DMS153 treated with DMSO at 0.1 percent for 48 hours (cell line): ENCODE measurements around the gene SEC24A.
"Not testable (repeated sequence)": the region's sequence is repeated elsewhere in the genome, so short reads cannot be mapped to it uniquely, and the experiment has no call there.

Source experiments
- DNase-seq: peaks from one replicate; lab custom pipeline; 2025; ENCODE audit not compliant: unreplicated experiment; lab: John Stamatoyannopoulos, UW

Gene SEC24A

DNA sequence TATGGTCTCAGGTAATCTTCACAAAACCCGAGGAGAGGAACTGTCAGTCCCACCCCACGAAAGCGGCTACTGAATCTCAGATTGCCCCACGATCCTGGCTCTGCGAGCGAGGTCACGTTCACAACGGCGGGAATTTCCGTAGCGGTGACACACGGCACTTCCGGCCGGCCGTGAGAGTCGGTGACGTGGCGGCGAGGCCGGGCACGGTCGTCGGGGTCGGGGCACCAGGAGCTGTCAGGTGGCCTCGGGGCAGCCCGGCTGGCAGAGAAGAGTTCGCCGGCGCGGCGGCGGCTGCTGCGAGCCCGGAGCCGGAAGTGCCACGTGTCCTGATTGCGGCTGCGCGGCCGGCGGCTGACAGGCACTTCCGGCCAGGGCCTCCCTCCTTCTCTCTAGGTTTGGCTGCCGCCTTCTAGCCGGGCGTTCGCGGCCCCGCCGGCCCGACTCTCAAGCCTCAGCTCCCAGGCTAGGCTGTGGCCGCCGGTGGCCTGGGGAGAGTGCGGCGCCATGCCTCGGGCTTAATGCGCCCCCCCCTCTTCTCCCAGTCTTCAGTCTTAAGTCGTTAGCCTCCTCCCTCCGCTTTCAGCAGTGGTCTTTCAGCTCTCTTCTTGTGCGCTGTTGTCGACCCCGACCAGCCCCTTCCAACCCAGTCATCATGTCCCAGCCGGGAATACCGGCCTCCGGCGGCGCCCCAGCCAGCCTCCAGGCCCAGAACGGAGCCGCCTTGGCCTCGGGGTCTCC is at the start of gene SEC24A:
SEC24A (plus strand) TSS at position 361 of the 738 bp plus-strand sequence; CDS start at position 653, 292 bp downstream.
- DNase-seq: peak; percentile 32

DNA sequence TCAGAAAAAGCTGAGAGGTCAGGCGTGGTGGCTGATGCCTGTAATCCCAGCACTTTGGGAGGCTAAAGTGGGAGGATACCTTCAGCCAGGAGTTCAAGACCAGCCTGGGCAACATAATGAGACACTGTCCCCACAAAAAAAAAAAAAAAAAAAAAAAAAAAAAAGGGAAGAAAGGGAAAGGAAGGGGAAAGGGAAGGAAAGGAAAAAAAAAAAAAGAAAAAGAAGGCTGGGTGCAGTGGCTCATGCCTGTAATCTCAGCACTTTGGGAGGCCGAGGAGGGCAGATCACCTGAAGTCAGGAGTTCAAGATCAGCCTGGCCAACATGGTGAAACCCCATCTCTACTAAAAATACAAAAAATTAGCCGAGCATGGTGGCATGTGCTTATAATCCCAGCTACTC is 48.8 kb upstream of the SEC24A start:
- not testable (repeated sequence) for DNase-seq

DNA sequence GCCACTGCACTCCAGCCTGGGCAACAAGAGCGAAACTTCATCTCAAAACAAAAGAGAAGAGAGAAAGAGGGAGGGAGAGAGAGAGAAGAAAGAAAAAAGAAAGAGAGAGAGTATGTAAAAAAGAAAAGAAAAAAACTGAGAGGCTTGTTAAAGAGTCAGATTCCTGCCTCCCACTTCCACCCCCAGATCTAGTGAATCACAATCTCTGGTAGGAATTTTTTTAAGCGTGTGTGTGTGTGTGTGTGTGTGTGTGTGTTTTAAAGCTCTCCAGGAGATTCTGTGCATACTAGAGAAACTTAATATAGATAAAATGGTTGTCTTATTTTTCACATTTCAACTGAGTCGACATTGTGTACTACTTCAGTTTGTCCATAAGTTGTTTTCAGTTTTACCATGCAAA is 48.0 kb upstream of the SEC24A start:
- DNase-seq: no peak

DNA sequence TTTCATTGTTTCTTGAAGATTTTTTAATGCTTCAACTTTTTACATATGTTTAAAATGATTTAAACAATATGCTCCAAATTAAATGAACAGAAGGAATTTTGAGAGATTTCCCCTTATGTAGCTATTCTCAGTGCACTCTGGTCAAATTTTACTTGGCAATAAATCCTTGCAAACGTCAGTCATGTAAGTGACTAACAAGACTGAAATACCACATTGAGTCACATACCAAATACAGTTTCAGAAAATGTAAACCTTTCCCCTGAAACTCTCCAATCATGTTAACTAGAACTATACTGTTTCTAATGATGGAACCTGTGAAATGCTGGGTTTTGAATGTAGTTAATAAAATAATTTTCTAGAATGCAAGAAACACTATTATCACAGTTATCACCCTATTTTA is 45.5 kb upstream of the SEC24A start:
- no peak for DNase-seq

DNA sequence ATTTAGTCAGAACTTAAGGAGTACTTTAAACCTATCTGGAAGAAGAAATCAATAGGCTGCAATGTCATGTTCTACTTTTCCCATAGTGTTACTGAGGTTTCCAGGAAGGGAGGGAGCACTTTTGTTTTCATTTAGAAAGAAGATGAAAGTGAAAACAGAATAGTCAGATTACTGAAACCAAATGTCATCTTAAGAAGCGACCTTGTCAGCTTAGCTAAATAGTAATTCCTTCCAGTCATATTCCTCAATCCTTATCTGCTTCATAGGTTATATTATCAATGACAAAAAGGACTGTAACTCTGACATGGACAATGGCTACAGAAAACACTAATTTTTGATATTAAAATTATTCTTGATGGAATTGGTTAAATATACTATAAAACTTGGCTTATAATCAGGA is 43.7 kb upstream of the SEC24A start:
- DNase-seq: no peak

DNA sequence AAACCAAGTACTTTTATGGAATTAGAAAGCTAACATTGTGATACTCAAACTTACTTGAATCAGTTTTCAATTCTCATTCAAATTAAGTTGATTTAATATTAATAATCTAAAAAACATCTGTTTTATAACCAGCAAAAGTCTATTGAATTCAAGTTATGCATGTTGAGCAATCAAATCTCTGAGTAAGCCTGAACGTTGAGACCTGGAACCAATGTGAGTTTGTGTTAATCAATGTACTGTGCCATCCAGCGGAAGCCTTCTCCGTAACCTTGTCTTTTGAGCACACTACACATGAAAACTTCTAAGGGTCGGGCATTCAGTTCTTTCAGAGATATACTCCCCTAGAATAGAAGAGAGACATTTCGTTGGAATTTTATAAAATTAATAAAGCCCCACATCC is 41.9 kb upstream of the SEC24A start:
- DNase-seq: no peak

DNA sequence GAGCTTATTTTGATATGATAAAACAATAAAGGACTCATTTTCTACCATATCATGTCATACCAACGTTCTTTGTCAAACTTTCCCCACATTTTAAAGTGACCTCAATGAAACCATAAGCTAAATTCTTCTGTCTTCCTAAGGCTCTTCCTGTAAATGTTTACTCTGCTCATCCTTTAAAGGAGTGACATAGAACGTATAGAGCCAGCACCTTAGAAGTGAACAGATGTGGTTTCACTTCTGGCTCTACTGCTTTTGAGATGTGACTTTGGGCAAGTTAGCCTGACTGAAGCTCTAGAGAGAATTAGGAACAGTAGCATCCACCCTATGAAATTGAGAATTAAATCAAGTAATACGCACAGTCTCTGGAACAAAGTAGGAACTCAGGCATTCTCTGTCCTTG is 40.0 kb upstream of the SEC24A start:
- DNase-seq: no peak

DNA sequence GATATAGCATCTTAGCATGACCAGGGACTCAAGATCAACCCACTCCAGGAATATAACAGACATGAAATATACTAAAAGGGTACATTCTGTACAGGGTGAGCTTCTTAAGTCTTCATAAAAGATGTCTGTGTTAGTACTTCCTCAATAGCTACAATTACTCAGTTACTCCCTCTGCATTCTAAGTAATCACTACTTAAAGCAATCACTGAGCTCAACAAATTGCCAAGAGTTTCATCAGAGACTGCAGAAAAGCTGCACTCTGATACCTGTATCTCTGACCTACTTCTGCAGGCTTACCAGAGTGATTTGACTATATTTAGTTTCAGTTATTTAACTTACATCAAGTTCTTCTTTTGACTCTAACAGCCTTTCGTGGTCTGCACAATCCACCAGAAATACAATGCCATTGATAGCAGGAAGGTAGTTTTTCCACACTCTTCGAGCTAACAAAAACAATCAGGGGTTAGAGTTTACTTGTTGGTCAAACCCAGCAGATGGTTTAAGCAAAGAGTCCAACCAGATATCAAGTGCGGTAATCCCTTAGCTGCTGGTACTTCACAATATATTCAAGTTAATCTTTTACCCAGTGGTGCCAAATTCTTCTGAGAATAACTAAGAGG is 39.2 kb upstream of the SEC24A start:
- DNase-seq: no peak

DNA sequence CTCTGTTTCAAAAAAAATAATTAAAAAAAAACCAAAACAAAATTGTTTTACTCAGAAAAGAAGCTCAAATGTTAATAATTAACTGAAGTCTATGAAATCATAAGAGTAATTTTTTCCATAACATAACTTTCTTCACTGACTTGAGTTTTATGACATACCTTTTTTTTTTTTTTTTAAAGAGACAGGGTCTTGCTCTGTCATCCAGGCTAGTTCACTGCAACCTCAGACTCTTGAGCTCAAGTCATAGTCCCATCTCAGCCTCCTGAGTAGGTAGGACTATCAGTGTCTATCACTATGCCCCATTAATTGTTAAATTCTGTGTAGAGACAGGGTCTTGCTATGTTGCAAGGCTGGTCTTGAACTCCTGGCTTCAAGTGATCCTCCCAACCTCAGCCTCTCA is 37.9 kb upstream of the SEC24A start:
- DNase-seq: no peak

DNA sequence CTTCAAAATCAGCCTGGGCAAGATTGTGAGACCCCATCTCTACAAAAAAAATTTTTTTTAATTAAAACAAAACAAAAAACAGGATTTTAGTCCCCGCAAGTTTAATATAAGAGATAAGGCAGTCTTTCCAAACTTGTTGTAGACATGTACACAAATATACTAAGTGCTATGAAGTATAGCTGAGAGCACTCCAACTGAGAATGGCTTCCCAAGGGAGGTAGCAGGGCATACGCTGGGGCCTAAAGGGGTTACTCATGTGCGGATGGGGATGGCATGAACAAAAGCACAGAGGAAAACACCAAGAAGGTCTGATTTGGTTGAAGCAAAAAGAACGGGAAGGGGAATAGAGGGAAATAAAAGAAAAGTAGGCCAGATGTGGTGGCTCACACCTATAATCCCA is 37.1 kb upstream of the SEC24A start:
- DNase-seq: no peak

DNA sequence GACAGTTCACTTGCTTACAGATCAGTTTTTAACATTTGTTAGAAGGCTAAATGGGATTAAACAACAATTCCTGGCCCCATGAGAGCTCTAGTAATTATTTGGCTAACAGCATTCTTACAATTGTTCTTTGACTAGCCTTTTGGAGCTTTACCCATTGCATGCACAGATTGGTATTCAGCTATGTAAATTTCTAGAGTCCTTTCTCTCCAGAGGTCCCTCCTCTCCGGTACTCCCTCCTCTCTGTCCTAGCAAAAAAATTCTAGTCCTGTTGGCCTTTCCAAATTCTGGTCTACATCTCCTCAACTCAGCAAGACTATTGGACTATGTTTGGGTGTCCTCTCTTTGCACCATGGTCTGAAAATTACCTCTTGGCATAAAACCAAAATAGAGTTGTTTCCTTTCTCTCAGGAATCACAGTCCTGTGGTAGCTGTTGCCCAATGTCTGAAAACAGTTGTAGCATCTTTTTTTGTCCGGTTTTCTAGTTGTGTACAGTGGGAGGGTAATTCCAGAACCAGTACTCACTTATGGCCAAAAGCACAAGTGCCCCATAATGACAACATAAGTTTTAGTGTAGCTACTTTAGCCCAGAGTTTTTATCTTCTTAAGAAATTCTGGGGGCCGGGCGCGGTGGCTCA is 34.0 kb upstream of the SEC24A start:
- DNase-seq: no peak

DNA sequence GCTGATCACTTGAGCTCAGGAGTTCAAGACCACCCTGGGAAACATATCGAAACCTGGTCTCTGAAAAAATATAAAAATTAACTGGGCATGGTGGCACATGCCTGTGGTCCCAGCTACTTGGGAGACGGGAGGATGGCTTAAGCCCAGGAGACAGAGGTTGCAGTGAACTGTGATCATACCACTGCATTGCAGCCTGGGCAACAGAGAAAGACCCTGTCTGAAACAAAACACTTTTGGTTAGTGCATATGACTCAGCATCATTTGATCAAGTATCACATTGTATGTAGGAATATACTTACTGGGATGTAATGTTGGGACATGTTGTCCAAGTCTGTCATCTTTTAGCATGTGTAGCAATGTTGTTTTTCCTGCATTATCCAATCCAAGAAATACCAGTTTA is 28.0 kb upstream of the SEC24A start:
- DNase-seq: no peak

DNA sequence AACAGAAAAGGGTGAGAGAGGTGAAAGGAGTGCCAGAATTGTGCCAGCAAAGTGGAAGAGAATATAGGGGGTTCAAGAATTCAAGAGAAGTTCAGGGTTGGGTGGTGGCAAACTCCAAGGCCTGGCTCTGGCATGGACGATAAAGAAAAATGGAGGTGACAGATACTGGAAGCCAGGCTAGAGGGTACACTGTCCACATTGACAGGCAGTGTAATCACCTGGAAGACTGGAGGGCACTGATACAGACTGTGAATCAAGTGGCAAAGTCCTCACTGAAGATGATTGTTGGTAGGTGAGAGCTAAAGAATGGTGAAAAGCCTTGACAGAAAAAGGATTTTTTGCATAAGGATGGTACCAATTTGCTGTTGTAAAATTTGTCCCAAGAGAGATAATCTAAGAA is 23.0 kb upstream of the SEC24A start:
- DNase-seq: no peak

DNA sequence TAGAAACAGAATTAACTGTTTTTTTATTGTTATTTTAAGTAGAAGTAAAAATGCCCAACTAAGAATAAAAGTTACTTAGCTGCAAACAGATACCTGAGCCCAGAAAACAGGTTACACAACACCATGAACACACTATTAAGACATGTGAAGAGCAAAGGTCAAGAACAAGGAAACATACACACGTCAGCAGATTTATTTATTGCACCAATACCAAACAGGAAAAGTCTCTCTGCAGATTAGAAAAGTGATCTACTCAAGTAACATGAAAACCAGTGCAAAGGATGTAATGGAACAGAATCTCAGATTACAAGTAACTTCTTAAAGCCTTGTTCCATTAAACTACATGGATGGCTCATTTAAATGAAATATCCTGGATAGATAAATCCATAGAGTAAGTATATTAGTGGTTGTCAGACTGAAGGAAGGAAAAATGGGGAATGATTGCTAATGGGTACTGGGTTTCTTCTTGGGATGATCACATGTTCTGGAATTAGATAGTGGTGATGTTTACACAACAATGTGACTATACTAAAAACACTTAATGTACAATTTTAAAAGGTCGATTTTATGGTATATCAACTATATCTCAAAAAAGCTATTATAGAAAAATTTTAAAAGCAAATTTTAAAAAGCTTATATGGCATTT is 22.1 kb upstream of the SEC24A start:
- DNase-seq: no peak

DNA sequence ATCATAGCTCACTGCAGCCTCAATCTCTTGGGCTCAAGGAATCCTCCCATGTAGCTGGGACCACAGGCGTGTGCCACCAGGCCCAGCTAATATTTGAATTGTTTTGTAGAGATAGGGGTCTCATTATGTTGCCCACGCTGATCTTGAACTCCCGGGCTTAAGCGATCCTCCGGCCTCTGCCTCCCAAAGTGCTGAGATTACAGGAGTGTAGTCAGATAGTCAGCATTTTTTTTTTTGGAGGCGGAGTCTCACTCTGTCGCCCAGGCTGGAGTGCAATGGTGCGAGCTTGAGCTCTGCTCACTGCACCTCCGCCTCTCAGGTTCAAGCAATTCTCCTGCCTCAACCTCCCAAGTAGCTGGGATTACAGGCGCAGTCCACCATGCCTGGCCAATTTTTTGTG is 14.4 kb upstream of the SEC24A start:
- DNase-seq: no peak

DNA sequence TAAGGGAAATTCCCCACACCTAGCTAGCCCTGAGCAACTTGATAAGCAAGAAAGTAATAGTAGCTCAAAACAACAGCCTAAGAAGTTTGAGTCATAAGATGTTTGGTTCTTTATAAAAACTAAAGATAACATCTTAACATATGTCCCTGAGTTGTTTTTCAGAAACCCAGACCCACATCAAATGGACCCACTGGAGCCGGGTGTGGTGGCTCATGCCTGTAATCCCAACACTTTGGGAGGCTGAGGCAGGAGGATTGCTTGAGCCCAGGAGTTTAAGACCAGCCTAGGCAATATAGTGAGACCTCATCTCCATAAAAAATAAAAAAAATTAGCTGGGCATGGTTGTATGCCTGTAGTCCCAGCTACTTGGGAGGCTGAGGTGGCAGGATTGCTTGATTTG is 13.2 kb upstream of the SEC24A start:
- DNase-seq: not testable (repeated sequence)

DNA sequence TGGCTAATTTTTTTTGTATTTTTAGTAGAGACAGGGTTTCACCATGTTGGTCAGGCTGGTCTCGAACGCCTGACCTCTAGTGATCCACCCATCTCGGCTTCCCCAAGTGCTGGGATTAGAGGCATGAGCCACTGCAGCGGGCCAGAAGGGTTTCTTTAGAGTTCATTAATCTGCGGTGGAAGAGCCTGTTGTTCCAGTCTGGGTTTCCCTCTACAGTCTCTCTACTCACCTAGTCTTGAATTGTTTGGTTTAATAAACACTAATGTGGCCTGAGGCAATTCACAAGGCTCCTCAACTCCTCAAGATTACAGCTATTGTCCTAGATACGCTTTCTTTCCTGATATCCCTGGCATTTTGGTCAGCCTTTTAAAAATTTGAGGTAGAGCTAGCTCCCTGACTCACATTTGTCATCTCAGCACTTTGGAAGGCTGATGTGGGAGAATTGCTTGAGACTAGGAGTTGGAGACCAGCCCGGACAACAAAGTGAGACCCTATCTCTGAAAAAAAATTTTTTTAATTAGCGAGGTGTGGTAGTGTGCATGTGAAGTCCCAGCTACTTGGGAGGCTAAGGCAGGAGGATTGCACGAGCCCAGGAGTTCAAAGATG is 11.4 kb upstream of the SEC24A start:
- no peak for DNase-seq

DNA sequence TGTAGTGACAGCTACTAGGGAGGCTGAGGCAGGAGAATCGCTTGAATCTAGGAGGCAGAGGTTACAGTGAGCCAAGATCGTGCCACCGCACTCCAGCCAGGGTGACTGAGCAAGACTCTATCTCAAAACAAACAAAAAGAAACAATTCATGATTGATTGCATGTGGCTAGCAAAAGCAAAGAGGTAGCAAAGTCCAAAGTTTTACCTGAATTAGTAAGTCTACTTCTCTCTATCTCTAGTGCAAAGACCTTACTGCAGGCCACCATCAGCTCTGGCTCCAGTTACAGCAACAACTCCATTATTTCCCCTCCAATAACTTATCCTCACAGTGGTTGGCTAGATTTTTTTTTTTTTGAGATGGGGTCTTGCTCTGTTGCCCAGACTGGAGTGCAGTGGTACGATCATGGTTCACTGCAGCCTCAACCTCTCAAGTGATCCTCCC is 9.8 kb upstream of the SEC24A start:
- no peak for DNase-seq

DNA sequence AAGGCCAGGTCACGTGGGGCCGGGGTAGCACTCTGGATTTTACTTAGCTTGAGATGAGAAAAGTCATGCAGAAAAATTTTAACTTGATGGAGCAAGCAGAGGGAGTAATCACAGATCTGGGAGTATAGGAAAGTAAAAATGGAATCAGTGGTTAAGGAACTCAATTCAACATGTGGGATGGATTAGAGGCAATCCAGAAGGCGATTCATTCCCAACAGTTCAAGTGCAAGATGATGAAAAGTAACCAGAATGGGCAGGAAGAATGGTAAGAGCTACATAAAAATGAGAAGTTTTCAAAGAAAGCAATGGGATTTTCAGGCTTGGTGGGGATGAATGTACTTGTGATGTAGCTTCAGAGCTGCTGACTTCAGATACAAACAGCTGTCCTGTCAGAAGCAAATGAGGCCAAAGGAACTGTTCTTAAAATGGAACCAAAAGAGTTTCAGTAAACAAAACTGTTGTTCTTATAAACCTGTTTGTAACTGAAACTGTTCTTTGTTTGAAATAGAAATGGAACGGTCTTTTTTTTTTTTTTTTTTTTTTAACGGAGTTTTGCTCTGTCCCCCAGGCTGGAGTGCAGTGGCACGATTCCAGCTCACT is 5.6 kb upstream of the SEC24A start:
- DNase-seq: no peak

DNA sequence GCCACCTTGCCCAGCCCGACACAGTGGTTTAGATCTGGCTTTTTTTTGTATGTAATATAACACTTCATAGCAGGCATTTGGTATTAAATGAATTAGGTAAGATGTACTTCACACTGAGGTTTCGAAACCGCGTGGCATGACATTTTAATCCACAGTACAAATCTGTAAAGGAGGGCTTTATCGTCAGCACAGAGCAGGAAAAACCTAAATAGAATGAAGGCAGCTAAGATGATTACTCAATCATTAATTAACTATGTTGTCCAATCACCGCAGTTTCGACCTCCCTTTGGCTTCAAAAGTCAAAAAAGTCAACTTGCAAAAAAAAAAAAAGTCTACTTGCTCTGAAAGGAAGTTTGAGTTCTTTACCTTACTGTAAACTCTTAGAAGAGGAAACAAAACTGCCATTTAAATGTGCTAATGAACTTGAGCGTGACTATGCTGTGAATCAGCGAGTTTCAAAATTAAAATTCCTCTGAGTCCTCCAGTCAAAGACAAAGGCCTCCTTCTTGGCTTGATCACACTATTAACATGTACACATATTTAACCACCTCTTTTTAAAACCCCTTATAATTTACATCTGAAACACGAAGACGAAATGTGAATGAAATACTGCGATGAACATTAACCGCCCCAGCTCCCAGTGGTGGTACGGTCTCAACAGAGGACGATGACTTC is 698 bp upstream of the SEC24A start:
- DNase-seq: no peak
